GM15510 (cell line): ENCODE data around the gene FAT1.

Experiments
- POLR2A ChIP-seq: IDR thresholded peaks from 3 replicates; pipeline ENCODE4 v1.6.1; 2011; ENCODE audit warnings: borderline replicate concordance; ENCODE audit not compliant: insufficient read length; ENCODE audit errors: extremely low read depth

FAT1 gene

DNA sequence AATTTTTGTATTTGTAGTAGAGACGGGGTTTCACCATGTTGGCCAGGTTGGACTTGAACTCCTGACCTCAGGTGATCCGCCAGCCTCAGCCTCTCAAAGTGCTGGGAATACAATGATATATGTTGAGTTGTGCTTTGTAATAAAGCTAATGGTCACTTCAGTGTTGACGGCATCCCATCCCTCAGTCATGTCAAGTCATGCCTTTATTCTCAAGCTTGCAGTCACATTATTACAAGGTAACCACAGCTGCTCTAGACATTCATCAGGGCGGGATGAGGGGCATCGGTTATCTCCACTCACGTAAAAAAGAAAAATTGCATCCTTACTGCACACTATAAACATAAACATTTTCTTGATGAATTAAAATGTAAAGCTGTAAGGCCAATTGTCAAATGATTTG is 12.8 kb upstream of the FAT1 start:
- no peak for TF ChIP-seq POLR2A

DNA sequence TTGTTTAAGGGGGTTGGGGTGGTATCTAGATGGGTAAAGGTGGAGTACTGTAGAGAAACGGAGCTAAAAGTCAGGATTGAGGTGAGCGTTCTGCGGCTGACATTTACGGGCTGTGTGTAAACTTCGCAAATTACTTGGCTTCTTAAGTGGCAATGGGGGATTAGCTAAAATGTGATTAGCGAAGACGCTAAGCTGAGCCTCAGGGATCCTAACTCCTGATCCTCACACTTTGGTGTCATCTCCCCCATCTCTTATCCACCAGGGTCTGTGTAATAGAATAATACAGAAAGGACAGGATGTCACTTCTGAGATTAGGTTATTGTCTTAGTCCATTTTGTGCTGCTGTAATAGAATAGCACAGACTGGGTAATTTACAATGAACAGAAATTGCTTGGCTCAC is 10.6 kb upstream of the FAT1 start:
- no peak for TF ChIP-seq POLR2A

DNA sequence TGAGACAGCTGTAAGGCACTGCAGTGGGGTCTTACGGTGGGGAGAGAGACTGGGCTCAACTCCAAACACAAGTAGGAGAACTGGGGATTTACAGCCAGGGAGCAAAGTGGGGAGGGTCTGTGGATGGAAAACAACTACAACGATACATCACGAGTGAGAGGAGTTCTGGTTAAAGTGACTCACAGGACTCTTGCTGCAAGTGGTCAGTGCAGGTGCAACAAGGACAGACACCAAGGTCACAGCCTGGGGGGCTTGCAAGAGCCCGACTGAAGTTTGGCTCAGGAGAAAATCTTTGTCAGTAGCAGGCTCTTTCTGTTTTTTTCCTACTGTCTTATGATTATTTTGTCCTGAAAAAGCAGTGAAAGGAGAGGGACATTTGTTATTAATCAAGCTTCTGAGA is 10.1 kb upstream of the FAT1 start:
- no peak for TF ChIP-seq POLR2A

DNA sequence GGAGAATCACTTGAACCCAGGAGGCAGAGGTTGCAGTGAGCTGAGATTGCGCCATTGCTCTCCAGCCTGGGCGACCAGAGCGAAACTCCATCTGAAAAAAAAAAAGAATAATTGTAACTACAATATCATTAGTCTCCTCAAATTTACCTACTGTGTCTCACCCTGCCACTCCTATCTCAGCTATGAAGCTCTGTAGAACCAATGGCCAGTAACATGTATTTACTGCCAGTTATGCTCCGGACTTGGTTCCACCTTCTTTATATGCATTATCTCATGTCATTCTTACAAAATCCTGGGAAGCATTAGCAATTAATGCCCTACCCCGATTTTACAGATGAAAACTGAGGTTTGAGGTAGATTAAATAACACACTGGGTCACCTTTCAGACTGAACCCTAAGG is 7.0 kb upstream of the FAT1 start:
- no peak for TF ChIP-seq POLR2A

DNA sequence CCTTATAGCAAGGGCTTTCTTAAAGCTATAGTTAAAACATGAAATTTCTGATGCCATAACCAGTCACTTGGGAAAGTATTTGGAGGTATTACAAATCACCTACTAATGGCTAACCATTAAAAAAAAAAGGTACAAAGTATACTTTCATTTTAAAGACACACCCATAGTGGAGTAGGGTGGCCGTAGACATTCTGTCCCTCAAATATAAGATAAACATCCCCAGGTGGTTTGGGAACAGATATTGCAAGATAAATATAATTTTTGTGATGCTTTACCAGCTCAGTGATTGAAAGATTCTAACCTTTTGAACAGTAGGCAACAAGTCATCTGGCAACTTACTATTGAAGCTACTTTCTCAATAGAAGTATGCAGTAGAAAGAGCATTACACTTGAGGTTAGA is 6.2 kb upstream of the FAT1 start:
- no peak for TF ChIP-seq POLR2A

GRCh38 chr4:186728631-186729271 is 5.1 kb upstream of the FAT1 start:
- no peak for TF ChIP-seq POLR2A

- TF ChIP-seq POLR2A, result no peak
These were observed 4.4 kb upstream of the FAT1 start for GRCh38 chr4:186727977-186728519.

- no peak for TF ChIP-seq POLR2A
These were observed 3.7 kb upstream of the FAT1 start for GRCh38 chr4:186727169-186727976.

DNA sequence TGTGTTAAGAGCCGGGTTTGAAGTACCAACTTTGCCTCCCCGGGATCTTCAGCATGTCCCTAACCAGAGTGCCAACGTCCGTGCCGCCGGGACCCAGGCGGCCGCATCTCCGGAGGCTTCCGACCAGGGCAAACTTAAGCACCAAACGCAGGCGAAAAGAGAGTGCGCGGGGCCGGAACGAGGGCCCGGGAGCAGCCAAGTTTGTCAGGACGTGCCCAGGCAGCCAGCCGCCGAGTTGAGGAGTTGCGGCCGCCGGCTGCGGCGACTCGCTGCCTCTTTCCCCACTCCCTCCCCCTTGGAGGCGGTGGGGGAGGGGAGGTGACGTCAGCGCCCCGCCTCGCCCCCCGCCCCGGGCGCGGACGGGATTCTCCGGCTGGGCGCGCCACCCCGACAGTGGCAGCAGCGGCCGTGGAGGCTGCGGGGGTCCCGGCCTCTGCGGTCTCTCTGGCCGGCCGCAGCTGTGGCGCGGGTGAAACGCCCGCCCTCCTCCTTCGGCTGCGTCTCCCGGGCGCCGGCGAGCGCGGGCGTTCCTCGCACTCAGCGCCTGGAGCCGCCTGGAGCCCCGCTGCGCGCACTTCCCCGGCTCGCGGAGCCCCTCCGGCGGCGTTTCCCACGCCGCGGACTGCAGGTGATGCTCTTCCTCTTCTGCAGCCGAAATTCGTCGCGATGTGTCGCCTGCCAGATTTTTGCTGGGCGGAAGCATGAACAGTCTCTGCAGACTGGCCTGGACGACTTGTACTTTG is 2.9 kb upstream of the FAT1 start:
- no peak for TF ChIP-seq POLR2A

DNA sequence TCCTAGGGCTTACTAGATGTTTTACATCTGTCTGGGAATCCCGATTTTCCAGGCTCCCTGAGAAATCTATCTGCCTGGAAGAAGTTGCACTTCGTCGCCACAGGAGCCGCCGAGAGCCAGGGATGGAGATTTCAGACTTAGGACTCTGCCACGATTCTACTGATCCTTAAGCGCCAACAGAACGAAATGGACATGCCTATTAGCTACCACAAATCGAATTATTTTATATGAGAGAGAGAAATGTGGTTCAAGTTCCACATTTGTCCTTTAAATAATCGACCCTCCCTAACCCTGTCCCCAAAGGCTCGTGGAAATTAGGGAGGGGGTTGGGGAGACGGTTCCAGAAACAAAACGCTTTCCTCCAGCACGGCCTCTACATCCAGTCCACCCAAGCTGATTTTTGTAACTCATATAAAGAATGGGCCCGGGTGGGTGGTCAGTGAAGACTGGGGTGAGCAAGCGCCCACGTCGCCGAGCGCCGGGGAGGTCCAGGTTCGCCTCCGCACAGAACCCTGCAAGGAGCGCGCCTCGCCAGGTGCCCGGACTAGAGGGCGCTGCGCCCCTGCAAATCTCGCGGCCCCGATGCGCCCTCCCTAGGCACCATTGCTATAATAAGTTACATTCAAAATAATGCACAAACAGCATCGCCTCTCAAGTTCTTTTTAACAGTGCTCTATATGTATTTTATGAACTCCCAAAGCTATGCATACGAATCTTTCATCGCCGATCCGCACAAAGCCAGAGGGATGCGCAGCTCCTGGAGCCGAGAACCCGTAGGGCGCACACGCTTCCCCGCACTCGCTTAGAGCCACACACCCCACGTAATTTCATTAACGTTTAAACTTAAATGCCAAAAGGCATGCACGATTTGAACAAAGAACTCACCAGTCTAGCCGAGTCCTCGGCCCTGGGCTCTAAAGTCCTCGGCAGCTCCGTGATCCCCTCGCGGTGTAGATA is 2.1 kb upstream of the FAT1 start:
- no peak for TF ChIP-seq POLR2A

GRCh38 chr4:186724864-186725468 is 1.3 kb upstream of the FAT1 start:
- TF ChIP-seq POLR2A, result no peak

- TF ChIP-seq POLR2A, result no peak
These were observed 605 bp upstream of the FAT1 start for GRCh38 chr4:186724058-186724863.

GRCh38 chr4:186722796-186723291 is 812 bp downstream of the FAT1 start:
- no peak for TF ChIP-seq POLR2A
